Activated CD8-positive, alpha-beta T cell treated with anti-CD3 and anti-CD28 coated beads, Interleukin-2, amount 10 ng/mL, durations not matched to agents 7 days and 5 days (primary cell): ENCODE measurements around the gene EDARADD. TPM values are rescaled to one million over a fixed set of nuclear protein-coding genes. Genes with fewer than 3 reads are reported as not detected.
"Not testable (repeated sequence)": the region's sequence is repeated elsewhere in the genome, so short reads cannot be mapped to it uniquely, and the experiment has no call there.

Experiments used
- ATAC-seq: fragments of 150-1000 bp; cut with Tn5 transposase; one replicate; pipeline ENCODE4 v1.10.0; 2021; ENCODE audit warnings: moderate library complexity
- CTCF ChIA-PET: fragments of 350-600 bp; sonication (Branson Sonifier 250); formaldehyde crosslinking; loops from one replicate; lab custom pipeline; 2021; ENCODE audit warnings: antibody characterized with exemption; lab: Charles Lee
- POLR2A ChIA-PET: fragments of 350-600 bp; sonication (Branson Sonifier 250); formaldehyde crosslinking; loops from one replicate; lab custom pipeline; 2021; ENCODE audit warnings: antibody characterized with exemption; lab: Charles Lee
- DNase-seq: peaks from one replicate; pipeline ENCODE4 v3.0.0-alpha.2; 2020
- H3K27ac Mint-ChIP-seq: one replicate; pipeline ENCODE4 v1.8.0; 2021; ENCODE audit warnings: mild to moderate bottlenecking, mixed read lengths
- H3K27me3 Mint-ChIP-seq: one replicate; pipeline ENCODE4 v1.8.0; 2021; ENCODE audit warnings: low read depth, mixed read lengths
- H3K36me3 Mint-ChIP-seq: one replicate; pipeline ENCODE4 v1.8.0; 2021; ENCODE audit warnings: low read depth, mixed read lengths
- H3K4me1 Mint-ChIP-seq: one replicate; pipeline ENCODE4 v1.8.0; 2021; ENCODE audit warnings: low read depth, mixed read lengths
- H3K4me3 Mint-ChIP-seq: one replicate; pipeline ENCODE4 v1.8.0; 2021; ENCODE audit warnings: mild to moderate bottlenecking, mixed read lengths
- H3K9me3 Mint-ChIP-seq: one replicate; pipeline ENCODE4 v1.8.0; 2022; ENCODE audit warnings: mixed read lengths; ENCODE audit not compliant: insufficient read depth
- total RNA-seq, 2 experiments: library from RNA; stranded (reverse); gene quantifications; one replicate each; pipeline ENCODE4 v1.2.3, GENCODE V29; 2021

The EDARADD gene
- 1 to 10 TPM in 1 of 2 experiments, under 1 TPM in 1; 0.45 to 1.2 TPM for total RNA-seq

GRCh38 chr1:236393681-236394481, at the start of gene EDARADD:
Gene EDARADD, plus strand, starts transcription at chr1:236394286. Its CDS starts 159 bp downstream, at chr1:236394445.
- DNase-seq (peak; percentile 18), ATAC-seq (no peak)
- Mint-ChIP-seq H3K4me1 (peaks cover 23% of the 10 kb centered on the region), H3K27me3 (peaks cover 43% of the 10 kb centered on the region), H3K27ac (peak within 1 kb of the TSS; percentile 43), H3K9me3 (no peaks in the 10 kb centered on the region), H3K4me3 (peak within 1 kb of the TSS; percentile 79), H3K36me3 (no peaks in the 10 kb centered on the region)
- POLR2A ChIA-PET, result no interaction called here
- CTCF ChIA-PET, result interaction anchor here (1.0 to 2.3 kb wide), 5 partner anchors 12 to 289 kb away, joined by 3 to 5 read pairs (median 4); no protein-coding TSS in a partner anchor

- DNase-seq (no peak), ATAC-seq (no peak)
- Mint-ChIP-seq H3K4me1 (no peaks in the 10 kb centered on the region), H3K27me3 (peaks cover 10% of the 10 kb centered on the region), H3K36me3 (no peaks in the 10 kb centered on the region), H3K4me3 (no peak overlapping the region), H3K9me3 (no peaks in the 10 kb centered on the region), H3K27ac (no peak overlapping the region)
- ChIA-PET CTCF (no interaction called here), POLR2A (no interaction called here)
Measured at GRCh38 chr1:236345728-236346127, 48.4 kb upstream of the EDARADD start.

- H3K4me3 Mint-ChIP-seq, result no peak overlapping the region
- H3K4me1 Mint-ChIP-seq, result no peaks in the 10 kb centered on the region
- ChIA-PET POLR2A (no interaction called here), CTCF (no interaction called here)
- DNase-seq, result no peak
- H3K9me3 Mint-ChIP-seq, result no peaks in the 10 kb centered on the region
- no peaks in the 10 kb centered on the region for H3K36me3 Mint-ChIP-seq
- peaks cover 10% of the 10 kb centered on the region for H3K27me3 Mint-ChIP-seq
- H3K27ac Mint-ChIP-seq, result no peak overlapping the region
- ATAC-seq, result no peak
Measured at GRCh38 chr1:236348071-236348470, 46.0 kb upstream of the EDARADD start.

GRCh38 chr1:236350308-236350707, 43.8 kb upstream of the EDARADD start:
- Mint-ChIP-seq H3K4me3 (no peak overlapping the region), H3K4me1 (no peaks in the 10 kb centered on the region), H3K9me3 (no peaks in the 10 kb centered on the region), H3K27ac (no peak overlapping the region), H3K27me3 (peaks cover 10% of the 10 kb centered on the region), H3K36me3 (no peaks in the 10 kb centered on the region)
- DNase-seq (no peak), ATAC-seq (no peak)
- CTCF ChIA-PET, result no interaction called here
- POLR2A ChIA-PET, result no interaction called here

GRCh38 chr1:236351875-236352573, 42.1 kb upstream of the EDARADD start:
- H3K27ac Mint-ChIP-seq, result no peak overlapping the region
- POLR2A ChIA-PET, result no interaction called here
- no peaks in the 10 kb centered on the region for H3K36me3 Mint-ChIP-seq
- H3K4me3 Mint-ChIP-seq, result no peak overlapping the region
- no peaks in the 10 kb centered on the region for H3K9me3 Mint-ChIP-seq
- no peaks in the 10 kb centered on the region for H3K4me1 Mint-ChIP-seq
- peaks cover 10% of the 10 kb centered on the region for H3K27me3 Mint-ChIP-seq
- CTCF ChIA-PET, result no interaction called here
- DNase-seq, result no peak
- no peak for ATAC-seq

- DNase-seq, H3K36me3 Mint-ChIP-seq, POLR2A ChIA-PET, CTCF ChIA-PET, ATAC-seq, H3K4me3 Mint-ChIP-seq, H3K9me3 Mint-ChIP-seq, H3K4me1 Mint-ChIP-seq, H3K27ac Mint-ChIP-seq: not testable (repeated sequence)
- H3K27me3 Mint-ChIP-seq, result peaks cover 10% of the 10 kb centered on the region
Measured at GRCh38 chr1:236352747-236353146, 41.3 kb upstream of the EDARADD start.

- peaks cover 2% of the 10 kb centered on the region for H3K36me3 Mint-ChIP-seq
- H3K27ac Mint-ChIP-seq, result no peak overlapping the region
- CTCF ChIA-PET, result no interaction called here
- H3K4me3 Mint-ChIP-seq, result no peak overlapping the region
- DNase-seq (no peak), ATAC-seq (no peak)
- no peaks in the 10 kb centered on the region for H3K4me1 Mint-ChIP-seq
- H3K27me3 Mint-ChIP-seq, result peaks cover 10% of the 10 kb centered on the region
- H3K9me3 Mint-ChIP-seq, result peaks cover 9% of the 10 kb centered on the region
- POLR2A ChIA-PET, result no interaction called here
Measured at GRCh38 chr1:236353813-236354212, 40.3 kb upstream of the EDARADD start.

- H3K9me3 Mint-ChIP-seq, result peaks cover 13% of the 10 kb centered on the region
- ATAC-seq (no peak), DNase-seq (no peak)
- H3K27ac Mint-ChIP-seq, result no peak overlapping the region
- H3K4me3 Mint-ChIP-seq, result no peak overlapping the region
- ChIA-PET CTCF (no interaction called here), POLR2A (no interaction called here)
- peaks cover 2% of the 10 kb centered on the region for H3K36me3 Mint-ChIP-seq
- H3K4me1 Mint-ChIP-seq, result no peaks in the 10 kb centered on the region
- peaks cover 7% of the 10 kb centered on the region for H3K27me3 Mint-ChIP-seq
Measured at GRCh38 chr1:236354330-236355147, 39.5 kb upstream of the EDARADD start.

- peaks cover 2% of the 10 kb centered on the region for H3K36me3 Mint-ChIP-seq
- ATAC-seq (no peak), DNase-seq (no peak)
- ChIA-PET CTCF (no interaction called here), POLR2A (no interaction called here)
- no peak overlapping the region for H3K4me3 Mint-ChIP-seq
- peaks cover 13% of the 10 kb centered on the region for H3K9me3 Mint-ChIP-seq
- H3K27me3 Mint-ChIP-seq, result no peaks in the 10 kb centered on the region
- H3K27ac Mint-ChIP-seq, result no peak overlapping the region
- no peaks in the 10 kb centered on the region for H3K4me1 Mint-ChIP-seq
Measured at GRCh38 chr1:236356141-236356540, 37.9 kb upstream of the EDARADD start.

GRCh38 chr1:236361909-236362590, 32.0 kb upstream of the EDARADD start:
- H3K9me3 Mint-ChIP-seq, result peaks cover 13% of the 10 kb centered on the region
- POLR2A ChIA-PET, result no interaction called here
- H3K4me1 Mint-ChIP-seq, result no peaks in the 10 kb centered on the region
- H3K27me3 Mint-ChIP-seq, result no peaks in the 10 kb centered on the region
- CTCF ChIA-PET, result interaction anchor here (0.7 kb wide), 1 partner anchor 927 kb away, joined by 3 read pairs; no protein-coding TSS in a partner anchor
- peaks cover 2% of the 10 kb centered on the region for H3K36me3 Mint-ChIP-seq
- ATAC-seq (no peak), DNase-seq (no peak)
- H3K27ac Mint-ChIP-seq, result no peak overlapping the region
- H3K4me3 Mint-ChIP-seq, result no peak overlapping the region

- no peaks in the 10 kb centered on the region for H3K27me3 Mint-ChIP-seq
- ATAC-seq (no peak), DNase-seq (no peak)
- no peak overlapping the region for H3K4me3 Mint-ChIP-seq
- ChIA-PET CTCF (no interaction called here), POLR2A (no interaction called here)
- peaks cover 10% of the 10 kb centered on the region for H3K9me3 Mint-ChIP-seq
- peaks cover 2% of the 10 kb centered on the region for H3K36me3 Mint-ChIP-seq
- H3K4me1 Mint-ChIP-seq, result no peaks in the 10 kb centered on the region
- no peak overlapping the region for H3K27ac Mint-ChIP-seq
Measured at GRCh38 chr1:236363237-236363636, 30.8 kb upstream of the EDARADD start.
